IPS-18a (cell line): ENCODE results near the gene CCT7.
A peak's percentile ranks its signal among the peaks of the same experiment; 100 is the strongest.

ENCODE experiments used
- H3K27ac ChIP-seq: one replicate; pipeline ENCODE4 v1.5.1; 2013; ENCODE audit warnings: low read length
- H3K27me3 ChIP-seq: one replicate; pipeline ENCODE4 v1.6.1; 2013; ENCODE audit warnings: mild to moderate bottlenecking, low read length; ENCODE audit not compliant: control insufficient read depth, insufficient read depth
- H3K36me3 ChIP-seq: one replicate; pipeline ENCODE4 v1.6.1; 2013; ENCODE audit warnings: low read depth, low read length; ENCODE audit not compliant: control insufficient read depth
- H3K4me1 ChIP-seq: one replicate; pipeline ENCODE4 v1.6.1; 2013; ENCODE audit warnings: low read depth, low read length; ENCODE audit not compliant: control insufficient read depth
- H3K4me3 ChIP-seq: one replicate; pipeline ENCODE4 v1.5.1; 2013; ENCODE audit warnings: low read length
- H3K9ac ChIP-seq: one replicate; pipeline ENCODE4 v1.6.1; 2013; ENCODE audit warnings: mild to moderate bottlenecking, low read length, moderate library complexity
- H3K9me3 ChIP-seq: one replicate; pipeline ENCODE4 v1.6.1; 2013; ENCODE audit warnings: low read depth, low read length; ENCODE audit not compliant: control insufficient read depth

The CCT7 gene

GRCh38 chr2:73283545-73284295 is 49.6 kb downstream of the CCT7 start:
- Histone ChIP-seq H3K27me3 (peaks cover 50% of the 10 kb centered on the region), H3K4me3 (peak overlapping the region; percentile 59), H3K9ac (peak overlapping the region; percentile 40), H3K9me3 (no peaks in the 10 kb centered on the region), H3K36me3 (no peaks in the 10 kb centered on the region), H3K27ac (no peak overlapping the region), H3K4me1 (peaks cover 12% of the 10 kb centered on the region)

GRCh38 chr2:73284296-73285158 is 50.4 kb downstream of the CCT7 start, which contains the start of gene FBXO41:
Gene FBXO41, minus strand, starts transcription at chr2:73284478. Its CDS starts 14,848 bp downstream, at chr2:73269630.
- Histone ChIP-seq H3K36me3 (no peaks in the 10 kb centered on the region), H3K4me1 (peaks cover 12% of the 10 kb centered on the region), H3K4me3 (peak within 1 kb of the TSS; percentile 59), H3K9ac (peak within 1 kb of the TSS; percentile 40), H3K9me3 (no peaks in the 10 kb centered on the region), H3K27me3 (peaks cover 58% of the 10 kb centered on the region), H3K27ac (no peak within 1 kb of the TSS)

GRCh38 chr2:73285159-73285739 is 51.1 kb downstream of the CCT7 start:
- Histone ChIP-seq H3K36me3 (no peaks in the 10 kb centered on the region), H3K27me3 (peaks cover 65% of the 10 kb centered on the region), H3K27ac (no peak overlapping the region), H3K4me1 (peaks cover 12% of the 10 kb centered on the region), H3K9ac (peak overlapping the region; percentile 21), H3K4me3 (peak overlapping the region; percentile 59), H3K9me3 (no peaks in the 10 kb centered on the region)

GRCh38 chr2:73286134-73286655 is 52.1 kb downstream of the CCT7 start:
- Histone ChIP-seq H3K4me1 (peaks cover 12% of the 10 kb centered on the region), H3K9ac (no peak overlapping the region), H3K4me3 (no peak overlapping the region), H3K36me3 (no peaks in the 10 kb centered on the region), H3K27me3 (peaks cover 75% of the 10 kb centered on the region), H3K9me3 (no peaks in the 10 kb centered on the region), H3K27ac (no peak overlapping the region)

DNA sequence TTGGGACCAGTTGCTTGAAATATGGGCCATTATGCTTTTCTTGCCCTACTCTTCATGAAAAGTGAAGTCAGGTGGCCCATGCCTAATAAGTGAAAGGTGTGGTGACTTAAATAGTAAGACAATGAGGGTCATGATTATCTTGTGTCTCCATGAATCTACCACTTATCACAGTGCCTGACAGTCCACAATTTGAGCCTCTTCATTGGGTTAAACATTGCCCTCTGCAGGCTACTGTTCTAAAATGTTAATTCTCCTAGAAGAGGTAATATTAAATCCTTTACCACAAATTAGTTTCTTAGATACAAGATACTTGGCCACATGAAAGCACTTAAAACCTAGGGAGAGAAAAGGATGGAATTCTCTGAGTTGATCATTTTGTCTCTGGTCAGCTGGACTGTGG is 55.2 kb downstream of the CCT7 start:
- H3K27ac ChIP-seq: no peak overlapping the region
- no peak overlapping the region for H3K9ac ChIP-seq
- no peaks in the 10 kb centered on the region for H3K36me3 ChIP-seq
- H3K4me3 ChIP-seq: no peak overlapping the region
- H3K27me3 ChIP-seq: peaks cover 98% of the 10 kb centered on the region
- H3K9me3 ChIP-seq: no peaks in the 10 kb centered on the region
- H3K4me1 ChIP-seq: peaks cover 5% of the 10 kb centered on the region

- H3K27me3 ChIP-seq: peaks cover 100% of the 10 kb centered on the region
- no peaks in the 10 kb centered on the region for H3K9me3 ChIP-seq
- H3K4me1 ChIP-seq: peaks cover under 1% of the 10 kb centered on the region
- H3K36me3 ChIP-seq: no peaks in the 10 kb centered on the region
- no peak overlapping the region for H3K9ac ChIP-seq
- no peak overlapping the region for H3K4me3 ChIP-seq
- no peak overlapping the region for H3K27ac ChIP-seq
Observed at GRCh38 chr2:73290049-73290839, 56.1 kb downstream of the CCT7 start.

DNA sequence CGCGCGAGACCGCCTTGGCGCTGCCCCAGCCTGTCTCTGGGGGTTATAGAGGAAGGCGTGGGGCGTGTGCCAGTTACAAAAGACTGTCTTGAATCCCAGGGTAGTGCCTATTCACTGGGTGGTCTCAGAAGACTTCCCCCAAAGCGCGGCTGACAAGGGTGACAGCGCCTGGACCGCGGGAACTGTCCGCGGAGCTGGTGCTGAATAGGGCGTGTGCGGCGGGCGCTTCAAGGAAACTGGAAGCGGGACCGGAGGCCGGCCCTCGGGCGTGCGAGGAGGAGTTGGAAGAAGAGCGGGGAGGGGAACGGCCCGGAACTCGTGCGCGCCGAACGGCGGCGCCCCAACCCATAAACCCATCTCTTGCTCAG is 57.0 kb downstream of the CCT7 start:
- Histone ChIP-seq H3K4me1 (no peaks in the 10 kb centered on the region), H3K9me3 (no peaks in the 10 kb centered on the region), H3K36me3 (no peaks in the 10 kb centered on the region), H3K27me3 (peaks cover 100% of the 10 kb centered on the region), H3K9ac (no peak overlapping the region), H3K27ac (no peak overlapping the region), H3K4me3 (peak overlapping the region; percentile 41)

GRCh38 chr2:73291461-73292315 is 57.6 kb downstream of the CCT7 start:
- peak overlapping the region; percentile 41 for H3K4me3 ChIP-seq
- H3K27me3 ChIP-seq: peaks cover 100% of the 10 kb centered on the region
- no peaks in the 10 kb centered on the region for H3K9me3 ChIP-seq
- no peak overlapping the region for H3K27ac ChIP-seq
- no peaks in the 10 kb centered on the region for H3K4me1 ChIP-seq
- H3K9ac ChIP-seq: no peak overlapping the region
- H3K36me3 ChIP-seq: no peaks in the 10 kb centered on the region

GRCh38 chr2:73292316-73292905 is 58.3 kb downstream of the CCT7 start:
- no peaks in the 10 kb centered on the region for H3K36me3 ChIP-seq
- H3K27ac ChIP-seq: no peak overlapping the region
- no peaks in the 10 kb centered on the region for H3K9me3 ChIP-seq
- peak overlapping the region; percentile 55 for H3K4me3 ChIP-seq
- H3K9ac ChIP-seq: no peak overlapping the region
- H3K4me1 ChIP-seq: no peaks in the 10 kb centered on the region
- peaks cover 100% of the 10 kb centered on the region for H3K27me3 ChIP-seq

GRCh38 chr2:73292906-73293533 is 58.9 kb downstream of the CCT7 start:
- Histone ChIP-seq H3K4me1 (no peaks in the 10 kb centered on the region), H3K9me3 (no peaks in the 10 kb centered on the region), H3K36me3 (no peaks in the 10 kb centered on the region), H3K4me3 (peak overlapping the region; percentile 55), H3K27ac (no peak overlapping the region), H3K27me3 (peaks cover 100% of the 10 kb centered on the region), H3K9ac (no peak overlapping the region)
